Upper lobe of right lung (tissue), 1 donor: Measurements from ENCODE around the gene SLC39A11. TPM values are rescaled to one million over a fixed set of nuclear protein-coding genes. Genes with fewer than 3 reads are reported as not detected.
"Not testable (repeated sequence)": the region's sequence is repeated elsewhere in the genome, so short reads cannot be mapped to it uniquely, and the experiment has no call there.

Experiments
- ATAC-seq: fragments of 200-7000 bp; cut with Tn5 transposase; one replicate; pipeline ENCODE4 v1.9.1; 2020; ENCODE audit warnings: mild to moderate bottlenecking, moderate library complexity
- DNase-seq: peaks from one replicate; pipeline ENCODE4 v3.0.0-alpha.2; 2020
- H3K27ac ChIP-seq: fragments of 200-600 bp; one replicate; pipeline ENCODE4 v1.8.0; 2022
- H3K27me3 ChIP-seq: fragments of 200-600 bp; one replicate; pipeline ENCODE4 v1.8.0; 2022; ENCODE audit warnings: mild to moderate bottlenecking
- H3K36me3 ChIP-seq: fragments of 200-600 bp; one replicate; pipeline ENCODE4 v1.8.0; 2022
- H3K4me1 ChIP-seq: fragments of 200-600 bp; one replicate; pipeline ENCODE4 v1.8.0; 2022
- H3K4me3 ChIP-seq: fragments of 200-600 bp; one replicate; pipeline ENCODE4 v1.8.0; 2022; ENCODE audit warnings: mild to moderate bottlenecking
- H3K9me3 ChIP-seq: fragments of 200-600 bp; one replicate; pipeline ENCODE4 v1.8.0; 2022
- intact Hi-C: fragments of 100-400 bp; cut with DNase I; formaldehyde crosslinking; loops from one replicate; pipeline ENCODE4 v1.11.0; 2022
- total RNA-seq: library from RNA; stranded (reverse); fragmentation: NEBNext Ultra II Directional; extraction: Animal tissue kit (Norgen Biotek cat#: 25700); gene quantifications from one replicate; pipeline ENCODE4 v1.2.1, GENCODE V29; 2021
- TF ChIP-seq, protein P1 (sequence below): fragments of 200-600 bp; IDR thresholded peaks from one replicate; pipeline ENCODE4 v1.8.0; 2022; ENCODE audit warnings: antibody characterized with exemption
- donor health status: DM: no; HTN: yes; CAD: no; lungs with severe emphysema.

The SLC39A11 gene
- total RNA-seq, 1 donor from 2014 or later = 33.7 TPM

DNA sequence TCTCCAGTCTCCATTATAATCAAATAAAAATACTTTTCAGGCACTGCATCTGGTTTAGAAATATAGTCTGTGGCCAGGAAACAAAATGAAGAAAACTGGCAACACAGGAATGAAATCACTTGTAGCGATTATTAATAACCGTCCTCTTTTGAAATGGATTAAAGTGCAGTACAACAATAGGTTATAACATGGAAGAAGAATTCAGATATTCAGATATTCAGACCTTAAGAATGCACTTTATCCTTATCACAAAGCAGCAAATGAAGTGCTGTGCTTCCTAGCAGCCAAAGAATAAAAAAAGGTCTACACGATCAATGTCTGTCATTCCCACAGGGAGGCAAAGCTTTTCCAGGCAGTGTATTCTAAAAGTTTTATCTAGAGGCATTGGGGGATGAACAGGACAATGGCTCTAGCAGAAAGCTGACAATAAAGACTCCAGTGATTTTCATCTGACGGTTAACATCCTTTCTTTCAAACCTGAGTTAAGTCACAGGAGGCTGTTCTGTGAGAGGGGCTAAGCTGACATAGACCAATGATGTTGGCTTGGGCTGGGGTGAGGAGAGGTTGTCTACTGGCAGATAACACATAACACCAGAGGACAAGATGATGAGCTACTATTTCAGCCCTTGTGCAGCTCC, 259.2 kb downstream of the SLC39A11 start:
- H3K4me3 ChIP-seq = no peak overlapping the region
- intact Hi-C loops = no loop called here
- no peaks in the 10 kb centered on the region for H3K4me1 ChIP-seq
- H3K9me3 ChIP-seq = no peaks in the 10 kb centered on the region
- ATAC-seq (no peak), DNase-seq (no peak)
- H3K36me3 ChIP-seq = no peaks in the 10 kb centered on the region
- no peaks in the 10 kb centered on the region for H3K27me3 ChIP-seq
- H3K27ac ChIP-seq = no peak overlapping the region
- TF ChIP-seq, protein P1, sequence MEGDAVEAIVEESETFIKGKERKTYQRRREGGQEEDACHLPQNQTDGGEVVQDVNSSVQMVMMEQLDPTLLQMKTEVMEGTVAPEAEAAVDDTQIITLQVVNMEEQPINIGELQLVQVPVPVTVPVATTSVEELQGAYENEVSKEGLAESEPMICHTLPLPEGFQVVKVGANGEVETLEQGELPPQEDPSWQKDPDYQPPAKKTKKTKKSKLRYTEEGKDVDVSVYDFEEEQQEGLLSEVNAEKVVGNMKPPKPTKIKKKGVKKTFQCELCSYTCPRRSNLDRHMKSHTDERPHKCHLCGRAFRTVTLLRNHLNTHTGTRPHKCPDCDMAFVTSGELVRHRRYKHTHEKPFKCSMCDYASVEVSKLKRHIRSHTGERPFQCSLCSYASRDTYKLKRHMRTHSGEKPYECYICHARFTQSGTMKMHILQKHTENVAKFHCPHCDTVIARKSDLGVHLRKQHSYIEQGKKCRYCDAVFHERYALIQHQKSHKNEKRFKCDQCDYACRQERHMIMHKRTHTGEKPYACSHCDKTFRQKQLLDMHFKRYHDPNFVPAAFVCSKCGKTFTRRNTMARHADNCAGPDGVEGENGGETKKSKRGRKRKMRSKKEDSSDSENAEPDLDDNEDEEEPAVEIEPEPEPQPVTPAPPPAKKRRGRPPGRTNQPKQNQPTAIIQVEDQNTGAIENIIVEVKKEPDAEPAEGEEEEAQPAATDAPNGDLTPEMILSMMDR = no peak

GRCh38 chr17:72832306-72832705, 260.2 kb downstream of the SLC39A11 start:
- DNase-seq (no peak), ATAC-seq (no peak)
- Histone ChIP-seq H3K9me3 (no peaks in the 10 kb centered on the region), H3K27ac (no peak overlapping the region), H3K27me3 (no peaks in the 10 kb centered on the region), H3K36me3 (no peaks in the 10 kb centered on the region), H3K4me3 (no peak overlapping the region), H3K4me1 (no peaks in the 10 kb centered on the region)
- intact Hi-C loops = no loop called here
- TF ChIP-seq, protein P1 = no peak

DNA sequence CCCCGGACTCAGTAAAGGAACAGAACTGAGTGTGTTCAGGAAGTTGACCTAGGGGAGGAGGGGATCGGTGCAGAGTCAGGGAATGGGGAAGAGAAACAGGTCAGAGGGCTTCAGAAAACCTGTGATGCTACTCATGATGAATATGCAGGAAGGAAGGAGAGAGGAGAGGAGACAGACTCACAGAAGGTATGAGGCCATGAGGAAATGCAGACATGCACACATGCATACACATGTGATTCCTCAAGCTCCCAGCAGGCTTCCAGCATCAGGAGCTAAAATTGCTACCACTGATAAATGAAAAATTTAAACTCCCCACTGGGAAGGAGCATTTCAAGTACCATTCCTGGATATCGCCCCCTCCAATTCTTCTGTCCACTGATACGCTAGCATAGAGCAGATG, 262.6 kb downstream of the SLC39A11 start:
- H3K4me3 ChIP-seq = no peak overlapping the region
- no peaks in the 10 kb centered on the region for H3K4me1 ChIP-seq
- intact Hi-C loops = no loop called here
- TF ChIP-seq, protein P1 = no peak
- no peak overlapping the region for H3K27ac ChIP-seq
- no peak for DNase-seq
- no peaks in the 10 kb centered on the region for H3K27me3 ChIP-seq
- peaks cover 2% of the 10 kb centered on the region for H3K9me3 ChIP-seq
- no peaks in the 10 kb centered on the region for H3K36me3 ChIP-seq
- ATAC-seq = no peak

GRCh38 chr17:72826602-72827001, 265.9 kb downstream of the SLC39A11 start:
- H3K36me3 ChIP-seq = no peaks in the 10 kb centered on the region
- intact Hi-C loops = no loop called here
- TF ChIP-seq, protein P1 = no peak

GRCh38 chr17:72826059-72826458, 266.4 kb downstream of the SLC39A11 start:
- H3K4me1 ChIP-seq, H3K4me3 ChIP-seq, DNase-seq, H3K36me3 ChIP-seq, ATAC-seq, intact Hi-C loops, H3K27me3 ChIP-seq, H3K27ac ChIP-seq: not testable (repeated sequence)
- H3K9me3 ChIP-seq = peaks cover 11% of the 10 kb centered on the region

More at GRCh38 chr17:72826602-72827001, 265.9 kb downstream of the SLC39A11 start:
- H3K4me1 ChIP-seq = no peaks in the 10 kb centered on the region
- DNase-seq (no peak), ATAC-seq (no peak)
- H3K27me3 ChIP-seq = no peaks in the 10 kb centered on the region
- no peak overlapping the region for H3K27ac ChIP-seq
- H3K4me3 ChIP-seq = no peak overlapping the region
- H3K9me3 ChIP-seq = peaks cover 11% of the 10 kb centered on the region

DNA sequence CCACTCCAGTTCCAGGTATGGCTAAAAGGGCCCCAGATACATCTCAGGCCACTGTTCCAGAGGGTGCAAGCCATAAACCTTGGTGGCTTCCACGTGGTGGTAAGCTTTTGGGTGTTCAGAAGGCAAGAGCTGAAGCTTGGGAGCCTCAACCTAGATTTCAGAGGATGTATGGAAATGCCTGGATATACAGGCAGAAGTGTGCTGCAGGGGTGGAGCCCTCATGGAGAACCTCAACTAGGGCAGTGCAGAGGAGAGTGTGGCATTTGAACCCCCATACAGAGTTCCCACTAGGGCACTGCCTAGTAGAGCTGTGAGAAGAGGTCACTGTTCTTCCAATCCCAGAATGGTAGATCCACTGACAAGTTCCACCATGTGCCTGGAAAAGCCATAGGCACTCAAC, 267.3 kb downstream of the SLC39A11 start:
- peaks cover 11% of the 10 kb centered on the region for H3K9me3 ChIP-seq
- H3K27ac ChIP-seq = no peak overlapping the region
- no peak overlapping the region for H3K4me3 ChIP-seq
- intact Hi-C loops = no loop called here
- TF ChIP-seq, protein P1 = no peak
- H3K36me3 ChIP-seq = no peaks in the 10 kb centered on the region
- H3K4me1 ChIP-seq = no peaks in the 10 kb centered on the region
- no peaks in the 10 kb centered on the region for H3K27me3 ChIP-seq
- ATAC-seq = no peak
- no peak for DNase-seq

- H3K4me1 ChIP-seq, DNase-seq, ATAC-seq, H3K36me3 ChIP-seq, intact Hi-C loops, H3K4me3 ChIP-seq, H3K27ac ChIP-seq, H3K27me3 ChIP-seq: not testable (repeated sequence)
- H3K9me3 ChIP-seq = peaks cover 11% of the 10 kb centered on the region
Measured at GRCh38 chr17:72824267-72824666, 268.2 kb downstream of the SLC39A11 start.
